Measurements from ENCODE around the gene TSNAXIP1.

The TSNAXIP1 gene

GRCh38 chr16:67811899-67812298 is 5.2 kb downstream of the TSNAXIP1 start:
- TF ChIP-seq CTCF (conservative IDR thresholded peaks at IDR 0.05; ENCODE audit: low read length) (no peak), EZH2phosphoT487 (IDR thresholded peaks at IDR 0.05; ENCODE audit: borderline replicate concordance) (no peak)
- Histone ChIP-seq H3K4me2 (ENCODE audit: low read depth, low read length, poor library complexity, severe bottlenecking) (no peak overlapping the region), H3K4me3 (ENCODE audit: low read length, poor library complexity, severe bottlenecking) (no peak overlapping the region), H3K9me2 (replicated peaks; ENCODE audit: low read depth, low read length) (no peaks in the 10 kb centered on the region), H3K9ac (ENCODE audit: low read depth, low read length, poor library complexity, severe bottlenecking) (no peak overlapping the region), H2AFZ (ENCODE audit: low read length) (no peak overlapping the region), H3K4me1 (ENCODE audit: insufficient read depth, low read length, poor library complexity, severe bottlenecking) (peaks cover 6% of the 10 kb centered on the region), H3K27me3 (ENCODE audit: insufficient read depth, low read length, poor library complexity, severe bottlenecking) (no peaks in the 10 kb centered on the region), H3F3A (ENCODE audit: low read depth) (no peaks in the 10 kb centered on the region), H4K20me1 (ENCODE audit: insufficient read depth, low read length, poor library complexity, severe bottlenecking) (no peaks in the 10 kb centered on the region), H3K79me2 (ENCODE audit: insufficient read depth, low read length) (no peaks in the 10 kb centered on the region), H3K9me3 (ENCODE audit: insufficient read depth, low read depth, low read length) (no peaks in the 10 kb centered on the region), H3K36me3 (ENCODE audit: insufficient read depth, low read length) (no peaks in the 10 kb centered on the region)

GRCh38 chr16:67814567-67814966 is 7.9 kb downstream of the TSNAXIP1 start:
- H3K36me3 ChIP-seq (ENCODE audit: insufficient read depth, low read length) = no peaks in the 10 kb centered on the region
- H3K4me3 ChIP-seq (ENCODE audit: low read length, poor library complexity, severe bottlenecking) = no peak overlapping the region
- no peaks in the 10 kb centered on the region for H3K79me2 ChIP-seq (ENCODE audit: insufficient read depth, low read length)
- no peak overlapping the region for H3K4me2 ChIP-seq (ENCODE audit: low read depth, low read length, poor library complexity, severe bottlenecking)
- no peaks in the 10 kb centered on the region for H3K4me1 ChIP-seq (ENCODE audit: insufficient read depth, low read length, poor library complexity, severe bottlenecking)
- H3K9me3 ChIP-seq (ENCODE audit: insufficient read depth, low read depth, low read length) = no peaks in the 10 kb centered on the region
- H3K27me3 ChIP-seq (ENCODE audit: insufficient read depth, low read length, poor library complexity, severe bottlenecking) = no peaks in the 10 kb centered on the region
- TF ChIP-seq CTCF (conservative IDR thresholded peaks at IDR 0.05; ENCODE audit: low read length) = no peak
- no peak for TF ChIP-seq EZH2phosphoT487 (IDR thresholded peaks at IDR 0.05; ENCODE audit: borderline replicate concordance)
- no peaks in the 10 kb centered on the region for H3K9me2 ChIP-seq (replicated peaks; ENCODE audit: low read depth, low read length)
- H4K20me1 ChIP-seq (ENCODE audit: insufficient read depth, low read length, poor library complexity, severe bottlenecking) = no peaks in the 10 kb centered on the region
- H3K9ac ChIP-seq (ENCODE audit: low read depth, low read length, poor library complexity, severe bottlenecking) = no peak overlapping the region
- H2AFZ ChIP-seq (ENCODE audit: low read length) = no peak overlapping the region
- H3F3A ChIP-seq (ENCODE audit: low read depth) = no peaks in the 10 kb centered on the region

GRCh38 chr16:67820608-67821259 is 14.0 kb downstream of the TSNAXIP1 start:
- H3K4me2 ChIP-seq (ENCODE audit: low read depth, low read length, poor library complexity, severe bottlenecking) = no peak overlapping the region
- H3K4me3 ChIP-seq (ENCODE audit: low read length, poor library complexity, severe bottlenecking) = no peak overlapping the region
- H4K20me1 ChIP-seq (ENCODE audit: insufficient read depth, low read length, poor library complexity, severe bottlenecking) = no peaks in the 10 kb centered on the region
- no peaks in the 10 kb centered on the region for H3K27me3 ChIP-seq (ENCODE audit: insufficient read depth, low read length, poor library complexity, severe bottlenecking)
- no peaks in the 10 kb centered on the region for H3F3A ChIP-seq (ENCODE audit: low read depth)
- H3K9ac ChIP-seq (ENCODE audit: low read depth, low read length, poor library complexity, severe bottlenecking) = no peak overlapping the region
- H3K4me1 ChIP-seq (ENCODE audit: insufficient read depth, low read length, poor library complexity, severe bottlenecking) = no peaks in the 10 kb centered on the region
- H3K9me2 ChIP-seq (replicated peaks; ENCODE audit: low read depth, low read length) = no peaks in the 10 kb centered on the region
- H2AFZ ChIP-seq (ENCODE audit: low read length) = no peak overlapping the region
- no peaks in the 10 kb centered on the region for H3K9me3 ChIP-seq (ENCODE audit: insufficient read depth, low read depth, low read length)
- H3K36me3 ChIP-seq (ENCODE audit: insufficient read depth, low read length) = no peaks in the 10 kb centered on the region
- H3K79me2 ChIP-seq (ENCODE audit: insufficient read depth, low read length) = no peaks in the 10 kb centered on the region
- TF ChIP-seq EZH2phosphoT487 (IDR thresholded peaks at IDR 0.05; ENCODE audit: borderline replicate concordance) = no peak
- TF ChIP-seq CTCF (conservative IDR thresholded peaks at IDR 0.05; ENCODE audit: low read length) = no peak

Measured in Loucy (cell line).